A673 (cell line): Measurements from ENCODE around the gene PPM1N.

Experiments used
- CTCF ChIP-seq: fragments of 300-800, 200-600 bp; sonication (generic); conservative IDR thresholded peaks from 2 replicates; pipeline ENCODE4 v1.5.1; 2017; ENCODE audit warnings: low read depth, mild to moderate bottlenecking, antibody characterized with exemption, low read length, moderate library complexity, mixed read lengths
- EZH2 ChIP-seq: fragments of 200-600 bp; sonication (generic); IDR thresholded peaks from 2 replicates; pipeline ENCODE4 v1.6.1; 2017; ENCODE audit warnings: borderline replicate concordance, low read depth, mild to moderate bottlenecking, mixed read lengths, antibody characterized with exemption, low read length; ENCODE audit not compliant: poor library complexity, severe bottlenecking

DNA sequence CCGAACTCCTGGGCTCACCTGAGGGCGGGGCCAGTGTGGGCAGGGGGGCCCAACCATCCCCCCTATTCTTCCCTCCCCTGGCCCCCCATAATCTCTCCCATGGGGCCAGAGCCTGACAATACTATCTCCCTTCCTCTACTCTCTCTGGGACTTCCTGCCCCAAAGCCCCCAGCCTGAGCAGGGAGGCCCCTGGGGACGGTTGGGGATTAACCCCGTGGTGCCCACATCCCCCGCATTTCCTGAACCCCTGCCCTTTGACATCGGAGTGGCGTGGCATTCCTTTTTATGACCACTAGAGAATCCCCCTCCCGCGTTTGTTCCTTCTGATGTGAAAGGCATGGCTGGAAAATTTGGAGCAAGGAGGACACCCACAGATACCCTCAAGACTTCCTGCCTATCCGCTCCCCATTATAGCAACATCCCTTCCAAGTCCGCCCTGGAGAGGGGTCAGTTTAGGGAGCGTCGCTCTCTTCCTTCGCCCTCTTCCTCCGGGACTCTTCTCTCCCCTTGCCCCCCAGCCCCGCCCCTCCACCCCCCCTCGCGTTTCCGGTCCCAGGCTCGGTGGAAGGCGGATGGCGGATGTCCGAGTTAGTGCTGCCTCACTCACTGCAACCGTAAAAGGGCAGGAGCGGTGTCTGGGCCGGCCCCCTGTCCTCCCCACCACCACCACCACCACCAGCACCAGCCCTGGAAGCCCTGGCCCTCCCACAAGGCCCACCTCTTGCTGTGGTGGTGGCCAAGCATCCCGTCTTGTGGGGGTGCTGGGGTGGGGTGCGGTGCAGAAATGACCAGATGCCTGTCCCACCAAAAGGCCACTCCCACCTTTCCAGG is 10.8 kb downstream of the PPM1N start:
- TF ChIP-seq CTCF (no peak), EZH2 (no peak)
